Head of caudate nucleus (tissue), 42 donors: Measurements from ENCODE around the gene PDIA5.

Experiments
- DNase-seq, 42 donors: peaks; one replicate each; pipeline versions ENCODE4 v3.0.0 to v3.0.0-alpha.2; 2020 to 2021; ENCODE audit warnings: mixed read lengths in 7 of 42
- intact Hi-C: fragments of 100-400 bp; cut with DNase I; formaldehyde crosslinking; loops from one replicate; pipeline ENCODE4 v1.15.0; 2022

PDIA5 gene

DNA sequence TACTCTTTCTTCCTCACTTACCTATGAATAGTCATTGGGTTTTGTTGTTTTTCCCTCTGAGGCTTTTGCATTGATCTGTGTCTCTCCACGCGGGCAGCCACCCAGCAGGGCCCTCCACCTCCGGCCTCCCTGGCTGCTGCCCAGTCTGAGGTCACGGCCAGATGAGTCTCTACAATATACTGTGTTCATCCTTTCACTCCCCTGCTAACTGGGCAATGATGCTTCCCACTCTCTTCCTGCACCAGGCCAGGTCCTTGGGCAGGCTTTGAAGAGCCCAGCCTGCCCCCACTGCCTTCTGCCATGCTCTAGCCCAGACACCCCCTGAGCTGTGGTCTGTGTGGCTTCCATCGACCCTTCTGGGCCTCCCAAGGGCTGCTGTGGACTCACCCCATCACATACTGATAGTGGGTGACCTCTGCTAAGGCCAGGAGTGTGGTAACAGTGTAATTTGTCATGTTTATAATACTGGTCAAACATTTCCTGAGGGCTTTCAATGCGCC, 18.0 kb downstream of the PDIA5 start:
- intact Hi-C loops = no loop called here
- no peak for DNase-seq

DNA sequence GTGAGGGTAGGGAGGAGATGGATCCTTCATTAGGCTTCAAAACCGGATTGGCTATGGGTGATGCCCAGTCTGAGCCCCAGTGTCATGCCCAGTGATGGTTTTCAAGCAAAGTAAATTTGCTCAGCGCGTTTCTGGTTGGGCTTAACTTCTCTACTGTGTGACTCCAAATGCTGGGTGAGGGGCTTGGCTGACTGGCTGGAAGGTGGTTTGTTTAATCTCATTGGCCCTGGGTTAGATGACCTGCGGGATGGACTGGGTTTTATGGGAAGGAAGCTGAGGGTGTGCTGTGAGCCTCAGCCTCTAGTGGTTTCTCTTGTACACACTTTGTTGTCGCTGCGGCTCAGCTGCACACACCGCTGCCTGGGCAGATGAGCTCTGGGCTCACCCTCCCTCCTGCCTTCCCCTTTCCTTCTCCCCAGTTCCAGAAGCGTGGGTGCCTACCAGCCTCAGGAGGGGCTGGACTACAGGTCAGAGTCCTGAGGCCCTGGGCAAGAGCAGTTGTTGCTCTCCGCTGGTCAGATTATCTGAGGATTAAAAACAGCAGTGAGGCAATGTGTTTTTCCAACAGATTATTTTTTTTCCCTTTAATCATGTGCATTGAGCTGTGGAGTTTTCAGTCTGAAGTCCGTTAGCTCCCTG, 18.6 kb downstream of the PDIA5 start:
- intact Hi-C loops = no loop called here
- DNase-seq = no peak

DNA sequence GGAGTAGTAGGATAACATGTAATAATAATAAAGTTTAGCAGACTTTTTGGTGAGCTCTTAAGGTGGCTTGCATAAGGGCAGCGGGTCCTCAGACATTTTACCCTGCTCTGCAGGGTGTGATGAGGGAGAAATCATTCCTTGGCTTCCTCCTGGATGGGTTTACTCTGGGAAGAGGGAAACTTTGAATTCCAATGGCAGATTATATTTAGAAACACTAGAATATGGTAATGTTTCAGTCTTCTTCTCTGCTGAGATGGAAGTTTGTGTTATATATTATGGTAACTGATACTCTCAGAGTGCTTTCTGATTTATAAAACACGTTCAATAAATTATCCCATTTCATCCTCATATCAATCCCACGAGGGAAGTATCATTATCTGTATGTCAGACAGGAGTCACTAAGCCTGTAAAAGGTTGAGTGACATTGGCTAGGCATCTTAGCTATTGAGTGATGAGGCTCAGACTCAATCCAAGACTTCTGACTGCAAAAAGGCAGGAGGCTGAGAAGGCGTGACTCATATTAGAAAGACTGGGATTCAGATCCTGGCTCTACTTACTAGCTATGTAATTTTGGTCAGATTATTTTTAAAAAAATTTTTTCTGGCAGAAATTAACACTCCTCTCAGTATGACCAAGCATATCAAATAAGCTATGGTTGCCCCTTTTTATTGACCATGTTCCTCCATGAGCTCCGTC, 19.3 kb downstream of the PDIA5 start:
- DNase-seq = no peak
- intact Hi-C loops = no loop called here

DNA sequence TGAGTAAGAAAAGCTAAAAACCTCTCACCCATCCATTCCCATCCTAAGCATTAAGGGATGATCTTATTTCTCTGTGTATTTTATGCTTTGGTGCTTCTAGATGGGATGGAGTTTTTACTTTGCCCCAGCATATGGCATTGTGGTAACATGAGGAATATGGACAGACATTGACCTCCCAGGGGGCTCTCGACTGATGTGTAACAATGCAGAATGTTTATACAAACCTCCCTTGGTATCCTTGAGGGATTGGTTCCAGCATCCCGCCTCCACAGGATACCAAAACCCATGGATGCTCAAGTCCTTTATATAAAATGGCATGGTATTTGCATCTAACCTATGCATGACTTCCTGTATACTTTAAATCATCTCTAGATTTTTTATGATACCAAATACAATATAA, 21.6 kb downstream of the PDIA5 start:
- DNase-seq = no peak
- intact Hi-C loops = no loop called here

DNA sequence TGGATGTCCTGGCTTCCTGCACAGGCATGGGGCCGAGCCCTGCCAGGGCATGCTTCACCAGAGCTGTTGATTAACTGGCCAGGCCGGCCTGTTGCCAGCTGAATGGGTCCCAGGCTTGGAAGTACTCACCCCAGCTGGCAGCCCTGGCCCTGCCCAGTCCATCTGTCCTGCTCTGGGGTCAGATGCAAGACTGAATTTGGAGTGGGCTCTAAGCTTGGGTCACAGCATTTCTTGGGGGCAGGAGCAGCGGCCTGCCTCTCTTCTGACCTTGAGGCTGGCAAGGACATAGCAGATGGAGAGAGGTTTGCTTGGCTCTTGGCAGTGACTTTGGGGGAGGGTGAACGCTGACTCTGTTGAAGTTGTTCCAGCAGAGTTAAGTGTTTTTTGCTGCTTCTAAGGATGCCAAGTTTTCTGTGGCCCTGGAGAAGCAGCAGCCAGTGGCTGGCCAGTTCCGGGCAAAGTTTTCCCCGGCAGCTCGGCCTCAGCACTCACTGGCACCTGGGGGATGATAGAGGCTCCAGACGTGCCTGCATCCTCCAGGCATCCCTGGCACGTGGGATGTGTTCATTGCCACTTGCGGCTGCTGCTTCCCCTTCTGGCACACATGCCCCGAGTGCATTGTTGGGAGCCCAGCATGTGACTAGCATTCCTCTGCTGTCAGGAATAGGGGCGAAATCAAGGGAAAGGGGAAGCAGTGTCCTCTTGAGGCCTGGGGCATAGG, 22.9 kb downstream of the PDIA5 start:
- DNase-seq = peak; percentile 36 to 90 (median 78)
- intact Hi-C loops = no loop called here

DNA sequence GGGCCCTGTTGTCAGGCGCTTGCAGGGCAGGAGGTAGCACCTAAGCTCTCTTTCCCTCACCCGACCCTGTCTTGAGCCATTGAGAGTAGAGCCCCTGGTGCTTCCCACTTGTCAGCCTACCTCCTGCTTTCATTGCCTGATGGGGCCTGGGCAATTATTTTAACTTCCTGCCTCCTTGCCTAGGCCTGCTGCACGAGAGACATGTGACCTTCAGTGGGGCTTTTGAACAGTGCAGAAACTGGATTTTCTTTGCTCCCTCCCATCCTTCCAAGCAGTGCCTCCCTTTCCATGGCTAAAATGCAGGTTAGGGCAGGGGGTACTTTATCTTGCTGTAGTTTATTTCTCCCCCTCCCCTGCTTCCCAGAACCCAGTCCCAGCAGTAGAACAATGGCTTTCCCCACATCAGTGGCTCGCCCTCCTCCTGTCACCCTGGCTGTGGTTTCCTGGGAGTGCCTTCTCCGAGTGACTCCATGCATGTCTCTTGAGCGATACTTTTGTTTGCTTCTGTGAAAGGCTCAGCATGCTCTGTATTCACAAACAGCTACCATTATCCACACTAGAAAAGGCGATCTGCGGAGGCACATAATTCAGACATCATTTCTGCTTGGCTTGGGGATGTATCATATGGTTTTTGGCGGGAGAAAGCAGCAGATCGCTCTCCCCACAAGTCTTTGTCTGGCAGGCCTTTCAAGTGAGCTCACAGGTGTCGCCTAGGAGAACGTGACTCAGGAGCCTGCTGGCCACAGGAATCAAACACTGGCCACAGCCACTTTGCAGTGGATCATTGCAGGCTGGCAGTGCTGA, 24.1 kb downstream of the PDIA5 start:
- intact Hi-C loops = no loop called here
- peak in 2 of 42 donors; percentile 20 to 24 for DNase-seq

DNA sequence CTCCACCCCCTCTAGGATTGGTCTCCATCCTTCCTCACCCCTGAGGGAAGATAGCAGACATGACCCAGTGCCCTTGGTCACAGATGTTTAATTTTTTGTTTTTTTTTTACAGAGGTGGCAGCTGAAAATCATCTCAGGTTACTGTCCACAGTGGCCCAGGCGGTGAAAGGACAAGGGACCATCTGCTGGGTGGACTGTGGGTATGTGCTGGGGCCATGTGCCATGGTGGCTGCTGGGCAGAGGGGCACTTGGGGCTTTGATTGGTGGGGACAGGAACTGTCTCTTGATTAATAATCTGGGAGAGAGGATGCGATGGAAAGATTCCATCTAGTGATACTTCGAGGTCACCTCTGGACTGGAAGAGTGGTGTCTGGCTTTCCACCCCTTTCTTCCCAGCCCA, 25.4 kb downstream of the PDIA5 start:
- intact Hi-C loops = no loop called here
- peak in 1 of 42 donors; percentile 7 for DNase-seq

DNA sequence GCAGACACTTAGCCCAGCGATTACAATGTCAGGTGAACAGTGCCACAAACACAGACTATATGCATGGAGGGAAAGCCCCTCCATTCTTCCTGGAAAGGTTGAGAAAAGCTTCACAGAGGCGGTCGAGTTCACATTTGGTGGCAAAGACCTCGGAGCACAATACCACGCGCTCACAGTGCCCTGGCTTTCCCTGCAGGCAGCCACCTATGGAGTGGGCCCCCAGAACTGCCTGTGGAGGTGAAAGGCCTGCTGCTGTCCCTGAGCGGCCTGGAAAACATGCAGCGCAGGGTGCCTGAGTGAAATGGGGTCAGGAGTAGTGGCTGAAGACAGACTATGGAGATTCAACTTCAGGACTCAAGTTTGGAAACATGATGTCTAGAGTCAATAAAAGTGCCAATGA, 26.9 kb downstream of the PDIA5 start:
- intact Hi-C loops = no loop called here
- DNase-seq = peak in 1 of 42 donors; percentile 5

DNA sequence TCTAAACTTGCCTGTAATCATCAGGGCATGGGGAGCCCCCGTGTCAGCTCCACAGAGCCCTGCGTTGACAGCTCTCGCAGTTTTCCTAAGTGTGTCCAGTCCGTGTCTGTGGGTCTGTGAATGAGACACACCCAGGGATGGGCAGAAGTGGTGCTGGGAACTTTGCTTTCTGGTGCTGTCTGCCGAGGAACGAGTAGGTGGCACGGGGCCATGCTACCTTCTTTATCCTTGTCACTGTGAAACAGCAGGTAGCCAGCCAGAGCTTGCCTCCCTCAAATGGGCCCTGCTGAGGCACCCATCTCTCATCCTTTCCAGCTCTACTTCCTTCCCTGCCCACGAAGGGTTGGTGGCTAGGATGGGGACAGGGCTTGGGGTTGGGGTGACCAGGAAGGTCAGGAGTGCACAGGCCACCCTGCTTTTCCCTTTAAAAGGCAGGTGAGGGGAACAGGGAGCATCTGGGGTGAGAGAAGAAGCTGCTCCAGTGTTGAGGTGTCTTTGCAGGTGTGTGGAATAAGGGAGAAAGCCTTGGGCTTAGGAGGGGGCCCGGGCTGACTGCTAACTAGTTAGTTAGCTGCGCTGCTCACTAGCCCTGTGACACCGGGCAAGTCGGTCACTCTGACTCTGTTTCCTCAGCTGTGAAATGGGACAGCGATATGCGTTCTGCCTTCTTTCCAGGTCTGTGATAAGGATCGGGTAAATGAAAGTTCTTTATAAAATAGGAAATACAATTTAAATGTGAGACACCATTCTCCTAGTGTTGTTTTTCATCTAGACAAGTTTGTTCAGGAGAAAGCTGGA, 27.9 kb downstream of the PDIA5 start:
- intact Hi-C loops = no loop called here
- DNase-seq = peak in 1 of 42 donors; percentile 23

DNA sequence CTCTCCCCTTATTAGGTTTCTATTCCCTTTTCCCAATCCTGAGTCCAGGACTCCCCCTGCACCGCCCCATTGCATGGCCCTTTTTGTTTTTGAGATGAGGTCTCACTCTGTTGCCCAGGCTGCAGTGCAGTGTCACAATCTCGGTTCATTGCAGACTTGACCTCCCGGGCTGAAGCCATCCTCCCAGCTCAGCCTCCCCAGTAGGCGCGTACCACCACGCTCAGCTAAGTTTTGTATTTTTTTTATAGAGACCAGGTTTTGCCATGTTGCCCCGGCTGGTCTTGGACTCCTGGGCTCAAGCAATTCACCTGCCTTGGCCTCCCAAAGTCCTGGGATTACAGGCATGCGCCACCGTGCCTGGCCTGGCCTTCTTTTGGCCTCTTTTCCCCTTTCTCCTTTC, 29.3 kb downstream of the PDIA5 start:
- intact Hi-C loops = no loop called here
- DNase-seq = no peak

DNA sequence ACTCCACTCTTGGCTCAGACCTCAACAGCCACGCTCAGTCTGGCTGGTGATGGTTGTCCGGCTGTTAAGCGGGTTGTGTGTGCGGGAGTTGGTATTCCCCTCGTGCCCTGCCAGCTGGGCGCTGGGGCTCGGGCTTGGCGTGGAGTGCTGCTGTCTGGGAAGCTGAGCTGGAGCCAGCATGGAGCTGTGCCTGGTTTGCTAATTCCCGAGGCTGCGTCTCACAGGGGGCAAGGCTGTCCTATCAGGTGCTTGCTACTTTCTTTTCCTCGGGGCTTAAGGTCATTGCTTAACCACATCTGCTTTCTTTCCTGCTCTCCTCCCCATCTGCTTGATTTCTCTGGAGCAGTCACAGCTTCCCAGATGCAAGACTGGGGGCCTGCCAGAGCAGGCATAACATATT, 29.9 kb downstream of the PDIA5 start:
- peak; percentile 40 to 85 (median 70) for DNase-seq

DNA sequence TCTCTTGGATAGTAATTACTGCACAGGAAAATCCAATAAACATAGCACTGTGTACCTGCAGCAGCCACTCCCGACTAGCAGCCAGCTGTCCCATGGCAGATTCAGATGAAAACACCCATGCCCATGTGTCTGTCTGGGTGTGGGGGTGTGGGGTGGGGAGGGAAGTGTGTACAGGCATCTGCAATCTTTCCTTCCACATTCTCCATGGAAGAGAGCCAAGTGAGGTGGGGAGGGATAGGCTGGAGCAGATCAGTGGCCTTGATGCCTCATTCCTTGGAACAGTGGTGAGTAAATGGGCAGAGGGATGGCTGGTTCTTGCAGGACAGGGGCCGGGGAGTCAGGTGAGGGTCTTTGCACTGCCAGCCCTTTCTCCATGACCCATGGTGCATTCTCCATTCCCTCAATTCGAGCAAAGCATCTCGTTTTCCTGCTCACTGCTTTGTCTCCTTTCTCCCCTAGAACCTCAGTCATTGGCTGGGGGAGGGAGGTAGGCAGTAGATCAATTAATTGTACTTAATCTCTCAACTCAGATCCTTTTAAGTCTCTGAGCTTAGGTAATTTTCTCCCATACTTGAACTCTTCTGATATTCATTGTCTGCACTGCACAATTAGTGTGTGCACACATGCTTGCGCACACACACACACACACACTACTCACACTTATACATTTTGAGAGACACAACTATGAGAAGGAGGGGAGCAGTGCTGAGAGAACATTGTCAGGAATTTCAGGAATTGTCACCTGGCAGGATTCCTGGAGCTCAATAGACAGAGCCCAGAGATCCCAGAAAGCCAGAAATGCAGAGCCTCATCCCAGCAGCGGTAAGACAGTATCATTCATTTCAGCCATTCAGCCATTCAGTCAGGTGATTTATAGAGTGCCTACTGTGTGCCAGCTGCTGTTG, 31.9 kb downstream of the PDIA5 start:
- intact Hi-C loops = no loop called here
- DNase-seq = no peak

More for the DNA sequence above, 29.9 kb downstream of the PDIA5 start:
- intact Hi-C loops = no loop called here

DNA sequence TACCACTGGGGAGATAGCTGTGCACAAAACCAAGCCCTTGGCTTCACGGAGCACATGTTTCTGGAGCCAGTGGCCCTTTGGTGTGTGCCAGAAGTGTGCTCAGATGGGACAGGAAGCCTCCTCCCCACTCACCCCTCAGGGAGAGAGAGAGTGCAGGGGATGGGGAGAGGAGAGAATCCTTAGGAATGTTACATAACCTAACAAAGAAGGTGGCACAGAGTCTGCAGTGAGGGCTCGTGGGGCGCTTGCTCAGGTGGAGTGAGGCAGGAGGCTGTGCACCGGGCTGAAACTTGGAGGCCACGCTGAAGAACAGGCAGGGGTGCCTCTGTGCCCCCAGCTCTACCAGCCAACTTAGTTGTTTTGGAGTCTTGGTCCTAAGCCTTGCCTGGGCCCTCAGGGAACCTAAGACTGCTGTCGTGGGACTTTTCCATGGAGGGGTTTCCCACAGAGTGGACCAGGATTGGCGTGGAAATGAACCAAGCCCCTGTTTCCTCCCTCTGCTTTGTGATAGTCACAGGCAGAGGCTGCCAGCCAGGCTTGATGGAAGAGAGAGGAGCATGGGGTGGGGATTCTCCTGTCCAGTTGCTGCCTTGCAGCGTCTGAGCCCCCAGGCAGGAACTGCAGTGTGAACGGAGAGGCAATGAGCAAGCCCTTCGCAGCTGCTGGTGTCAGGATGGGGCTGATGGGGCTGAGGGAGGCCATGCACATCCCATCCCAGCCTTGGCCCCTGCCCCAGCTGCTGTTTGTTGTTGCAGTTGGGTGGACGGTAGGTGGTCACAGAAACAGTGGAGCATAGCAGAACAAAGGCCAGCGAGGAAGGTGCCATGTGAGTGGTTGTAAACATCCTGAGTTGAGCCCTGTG, 32.7 kb downstream of the PDIA5 start:
- intact Hi-C loops = no loop called here
- DNase-seq = peak in 2 of 42 donors; percentile 30 to 31

DNA sequence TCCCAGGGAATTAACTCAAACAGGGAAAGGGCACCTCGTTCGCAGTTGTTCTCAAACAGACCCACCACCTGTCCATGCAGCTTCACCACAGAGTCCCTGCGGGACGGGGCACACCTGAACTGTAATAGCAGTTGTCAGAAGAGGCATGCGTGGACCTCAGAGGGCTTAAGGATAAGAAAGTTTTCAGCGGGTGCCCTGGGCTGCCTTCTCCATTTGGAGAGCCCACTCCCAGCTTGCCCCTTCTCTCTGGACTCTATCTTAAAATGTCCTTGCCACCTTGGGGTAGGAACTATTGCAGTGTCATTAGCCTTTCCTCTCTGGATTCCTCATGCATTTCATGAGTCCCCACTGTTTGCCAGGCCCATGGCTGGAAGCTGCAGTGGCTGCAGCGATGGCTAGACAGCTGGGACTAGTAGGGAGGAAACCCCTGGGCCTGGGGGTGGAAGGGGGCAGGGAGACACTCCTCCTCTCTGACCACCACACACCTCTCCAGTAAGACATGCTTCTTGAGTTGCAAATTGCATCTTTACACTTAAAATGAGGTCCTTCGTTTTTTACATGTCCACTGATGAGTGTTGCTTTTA, 33.5 kb downstream of the PDIA5 start:
- intact Hi-C loops = no loop called here
- DNase-seq = no peak

DNA sequence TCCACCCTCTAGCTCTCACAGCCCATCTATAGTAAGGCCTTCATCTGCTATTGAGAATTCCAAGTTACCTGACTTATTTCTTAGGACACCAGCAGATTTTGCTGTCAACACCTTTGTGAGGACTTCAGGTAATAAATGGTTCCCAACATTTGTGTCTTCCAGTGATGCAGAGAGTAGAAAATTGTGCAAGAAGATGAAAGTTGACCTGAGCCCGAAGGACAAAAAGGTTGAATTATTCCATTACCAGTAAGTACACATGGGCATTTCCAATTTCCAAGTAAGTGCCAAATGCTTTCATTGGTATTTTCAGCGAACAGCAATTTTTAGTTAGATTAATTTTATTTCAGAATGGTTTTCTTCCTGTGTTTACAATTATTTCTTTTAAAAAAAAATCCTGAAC, 35.4 kb downstream of the PDIA5 start:
- DNase-seq = no peak
- intact Hi-C loops = no loop called here

DNA sequence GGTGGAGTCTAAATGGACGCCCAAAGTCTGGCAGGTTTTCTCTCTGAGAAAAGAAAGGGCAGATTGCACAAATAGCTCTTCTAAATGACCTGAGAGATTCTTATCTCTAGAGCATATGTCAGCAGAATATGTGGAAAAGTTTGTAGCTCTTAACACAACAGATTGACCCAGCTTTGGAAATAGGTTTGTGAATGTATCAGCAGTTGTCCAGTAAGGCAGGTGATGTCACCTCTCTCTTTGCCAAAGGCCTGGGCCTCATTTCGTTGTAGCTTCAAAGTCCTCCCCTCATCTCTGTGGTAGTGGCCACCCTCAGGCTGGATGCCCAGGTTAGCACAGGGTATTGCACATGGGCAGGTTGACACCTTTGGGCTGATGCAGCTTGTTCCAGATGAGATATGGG, 36.0 kb downstream of the PDIA5 start:
- intact Hi-C loops = no loop called here
- no peak for DNase-seq
